NCI-H1694 (cell line): ENCODE data around the gene NUFIP1.
"Not testable (repeated sequence)": the region's sequence is repeated elsewhere in the genome, so short reads cannot be mapped to it uniquely, and the experiment has no call there.

Experiments used
- DNase-seq: peaks from one replicate; lab custom pipeline; 2025; lab: John Stamatoyannopoulos, UW

NUFIP1 gene

GRCh38 chr13:44969551-44970484, 19.5 kb downstream of the NUFIP1 start:
- peak; percentile 56 for DNase-seq

- DNase-seq, result no peak
Measured at GRCh38 chr13:44968434-44968815, 20.8 kb downstream of the NUFIP1 start.

DNA sequence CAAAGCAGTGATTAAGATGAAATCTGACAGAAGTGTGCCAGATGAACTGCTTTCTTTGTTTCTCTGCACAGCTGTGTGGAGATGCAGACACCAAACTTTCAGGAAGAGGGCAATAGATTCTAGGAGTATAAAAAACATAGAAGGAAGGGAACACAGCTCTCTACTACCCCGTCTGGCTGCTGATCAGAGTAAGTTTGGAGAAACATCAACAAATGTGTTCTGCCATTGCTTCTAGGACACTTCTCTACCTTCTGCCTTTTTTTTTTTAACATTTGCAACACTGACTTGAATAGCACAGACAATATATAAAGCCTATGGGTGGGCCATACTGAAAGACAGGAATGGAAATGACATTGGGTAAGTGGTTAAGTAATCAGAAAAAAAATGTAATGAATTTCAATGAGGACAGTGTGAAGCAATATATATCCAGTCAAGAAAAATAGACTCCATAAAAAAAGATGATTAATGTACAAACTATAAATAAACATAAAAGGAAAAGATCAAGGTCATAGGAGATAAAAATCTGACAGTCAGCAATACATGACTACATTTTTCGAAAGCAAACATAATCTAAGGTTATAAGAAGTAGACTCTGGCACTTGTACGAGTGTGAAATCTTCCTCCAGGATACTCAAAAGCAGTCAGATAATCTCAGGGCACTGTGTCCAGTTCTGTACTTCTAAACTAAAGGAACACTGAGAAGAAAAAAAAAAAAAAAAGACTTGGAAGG, 21.4 kb downstream of the NUFIP1 start:
- DNase-seq, result no peak

DNA sequence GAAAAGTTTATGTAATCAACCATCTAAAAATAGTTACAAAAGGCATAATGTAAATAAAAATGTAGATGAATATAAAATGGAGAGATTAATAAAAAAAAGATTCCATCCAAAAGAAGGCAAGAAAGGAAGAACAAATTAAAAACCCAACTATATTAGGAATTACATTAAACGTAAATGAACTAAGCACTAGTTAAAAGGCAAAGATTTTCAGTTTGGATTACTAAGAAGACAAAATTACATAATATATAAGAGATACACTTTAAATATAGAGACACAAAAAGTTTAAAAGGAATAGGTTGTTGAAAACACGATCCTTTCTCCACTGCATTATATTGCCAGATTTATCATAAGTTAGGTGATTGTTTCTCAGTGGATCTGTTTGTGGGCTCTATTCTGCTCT, 27.3 kb downstream of the NUFIP1 start:
- DNase-seq, result no peak

GRCh38 chr13:44955406-44955805, 33.9 kb downstream of the NUFIP1 start:
- DNase-seq, result no peak

DNA sequence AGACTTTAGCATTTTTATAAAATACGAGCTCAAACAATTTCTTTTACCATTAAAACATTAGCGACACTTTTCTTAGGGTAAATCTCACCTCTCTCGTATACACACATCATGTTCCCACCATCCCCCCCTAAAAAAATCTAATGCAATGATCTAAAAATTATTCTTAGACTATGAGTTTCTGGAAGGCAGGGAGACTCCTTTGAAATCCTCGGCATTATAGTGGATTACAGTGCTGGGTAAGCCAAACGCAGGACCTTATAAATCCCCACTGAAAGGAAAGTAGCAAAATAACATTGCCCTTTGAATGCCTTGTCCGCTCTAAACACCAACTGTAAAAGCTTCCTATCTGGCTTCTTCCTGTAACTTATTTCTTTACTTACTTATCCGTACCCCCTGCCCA, 35.0 kb downstream of the NUFIP1 start:
- no peak for DNase-seq

- no peak for DNase-seq
Measured at GRCh38 chr13:44952671-44953070, 36.6 kb downstream of the NUFIP1 start.

DNA sequence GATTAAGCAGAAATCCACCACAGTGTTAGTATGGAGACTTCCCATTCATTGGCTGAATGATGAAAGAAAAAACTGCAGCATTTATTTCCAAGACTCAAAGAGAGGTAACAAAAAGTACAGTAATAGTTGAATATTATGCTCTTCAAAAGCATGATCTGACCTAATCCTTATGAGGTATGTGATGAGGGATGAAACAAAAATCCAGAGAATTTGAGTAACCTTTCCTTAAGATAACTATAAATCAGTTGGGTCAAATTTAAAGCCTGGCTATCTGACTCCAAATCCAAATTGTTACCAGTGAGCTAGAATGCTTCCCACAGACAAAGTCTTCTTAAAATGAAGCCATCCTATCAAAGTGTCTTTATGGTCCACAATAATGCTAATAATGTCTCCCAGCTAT, 38.1 kb downstream of the NUFIP1 start:
- no peak for DNase-seq

DNA sequence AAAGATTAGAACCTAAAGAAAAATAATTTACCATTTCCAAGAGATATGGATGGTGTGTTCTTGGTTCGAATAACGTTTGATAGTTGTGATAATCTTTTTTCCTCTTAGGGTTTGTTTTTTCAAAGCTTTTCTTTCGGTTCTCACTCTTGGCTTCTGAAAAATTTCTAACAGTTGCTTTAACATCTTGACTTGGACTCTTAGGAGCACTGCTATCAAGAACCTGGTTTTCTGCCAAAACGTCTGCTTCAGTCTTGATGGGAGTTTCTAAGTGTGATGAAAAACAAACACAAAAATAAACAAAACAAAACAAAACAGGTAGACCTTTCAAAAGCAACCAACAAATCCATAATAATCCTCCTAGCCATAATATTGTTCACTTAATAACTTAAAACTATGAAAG, 45.9 kb downstream of the NUFIP1 start:
- not testable (repeated sequence) for DNase-seq

GRCh38 chr13:44938854-44939253, 50.4 kb downstream of the NUFIP1 start:
- no peak for DNase-seq

DNA sequence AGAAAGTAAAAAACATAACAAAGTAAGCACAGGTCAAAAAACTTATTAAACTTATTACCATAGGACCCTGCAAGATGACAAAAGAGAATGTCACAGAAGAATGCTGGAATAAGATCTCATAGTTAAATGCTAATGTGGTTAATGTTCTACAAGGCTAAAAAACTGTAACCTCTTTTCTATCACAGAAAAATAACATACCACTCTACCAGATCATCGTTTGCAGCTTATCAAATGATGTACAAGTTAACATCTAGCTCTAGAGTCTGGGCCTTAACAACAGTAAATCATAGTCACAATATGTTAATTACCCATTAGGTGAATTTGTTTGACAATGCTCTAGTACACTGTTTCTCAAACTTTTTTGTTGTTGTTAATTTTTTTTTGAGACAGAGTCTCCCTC, 53.0 kb downstream of the NUFIP1 start:
- no peak for DNase-seq

DNA sequence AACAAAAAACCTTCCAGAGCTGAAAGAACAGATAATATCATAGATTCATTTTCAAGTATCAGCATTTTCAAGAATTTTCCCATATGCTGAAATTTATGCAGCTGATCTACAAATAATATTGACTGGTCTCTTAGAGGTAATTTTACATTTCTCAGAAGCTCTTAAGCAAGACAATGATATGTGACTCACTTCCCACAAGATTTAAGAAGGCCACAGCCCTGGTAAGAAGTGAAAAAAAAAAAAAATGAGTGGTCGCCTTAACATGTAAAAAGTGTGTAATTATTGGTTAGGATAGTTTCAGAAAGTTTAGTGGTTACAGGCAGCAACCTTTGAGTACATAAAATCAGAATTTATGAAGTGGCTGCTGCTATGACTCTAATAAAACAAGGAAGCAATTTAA, 54.5 kb downstream of the NUFIP1 start:
- no peak for DNase-seq

- DNase-seq, result no peak
Measured at GRCh38 chr13:44932850-44933251, 56.4 kb downstream of the NUFIP1 start.

DNA sequence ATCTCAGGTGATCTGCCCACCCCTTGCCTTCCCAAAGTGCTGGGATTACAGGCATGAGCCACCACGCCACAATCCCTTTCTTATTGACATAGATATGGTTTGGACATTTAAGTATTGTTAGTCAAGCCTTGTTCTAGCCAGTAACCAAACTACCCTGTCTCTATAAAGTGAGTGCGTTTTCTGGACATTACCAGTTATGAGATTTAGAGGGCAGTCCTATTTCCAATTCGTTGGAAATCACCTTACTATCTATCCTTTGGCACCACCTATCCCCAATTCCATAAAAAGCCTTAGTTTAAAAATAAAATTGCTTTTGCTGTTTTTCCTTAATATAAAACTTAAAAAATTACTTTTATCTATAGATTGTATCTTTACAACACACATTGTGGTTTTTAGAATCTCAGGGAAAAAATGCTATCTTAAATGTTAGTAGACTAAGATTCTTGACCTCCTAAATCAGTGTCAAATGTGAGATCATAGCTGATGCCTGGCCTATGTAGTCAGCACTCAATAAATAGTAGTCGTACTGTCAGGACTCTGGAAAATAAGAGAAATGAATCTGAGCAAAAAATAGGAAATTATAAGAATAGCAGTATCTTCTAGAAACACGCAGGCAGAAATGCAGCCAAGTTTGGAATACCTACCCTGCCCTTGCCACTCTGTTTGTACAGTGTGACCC, 57.0 kb downstream of the NUFIP1 start:
- no peak for DNase-seq

DNA sequence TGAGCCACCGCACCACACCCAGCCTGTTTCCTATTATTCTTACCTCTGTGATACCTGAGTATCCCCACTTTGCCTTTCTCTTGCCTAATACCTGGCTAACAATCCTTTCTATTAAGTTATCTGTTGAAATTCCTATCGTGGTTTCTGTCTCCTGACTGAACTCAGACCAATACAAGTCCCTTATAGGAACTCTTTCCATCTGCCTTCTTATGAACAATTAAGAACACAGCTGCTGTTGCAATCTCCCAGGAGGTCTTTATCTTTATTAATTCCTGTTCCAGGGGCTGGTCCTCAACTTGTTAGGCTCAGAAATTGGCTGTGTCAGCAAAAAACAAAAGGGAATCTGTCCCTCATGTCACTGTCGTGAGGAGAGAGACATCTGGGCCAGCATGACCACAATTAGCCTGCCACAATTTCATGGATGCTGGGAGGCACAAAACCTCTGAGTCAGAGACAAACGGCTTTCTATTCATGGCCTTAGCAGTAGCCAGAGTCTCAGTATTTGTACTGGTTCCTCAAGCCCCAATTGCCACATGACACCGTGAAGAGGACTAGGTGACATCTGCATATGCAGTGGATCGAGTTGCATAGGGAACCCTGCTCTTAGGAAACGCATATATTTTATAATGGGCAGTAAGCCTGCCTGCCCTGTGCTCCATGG, 58.2 kb downstream of the NUFIP1 start:
- DNase-seq, result no peak

GRCh38 chr13:44930280-44930679, 59.0 kb downstream of the NUFIP1 start:
- DNase-seq, result no peak

- DNase-seq, result no peak
Measured at GRCh38 chr13:44929692-44930091, 59.6 kb downstream of the NUFIP1 start.

- DNase-seq, result no peak
Measured at GRCh38 chr13:44927968-44928367, 61.3 kb downstream of the NUFIP1 start.

DNA sequence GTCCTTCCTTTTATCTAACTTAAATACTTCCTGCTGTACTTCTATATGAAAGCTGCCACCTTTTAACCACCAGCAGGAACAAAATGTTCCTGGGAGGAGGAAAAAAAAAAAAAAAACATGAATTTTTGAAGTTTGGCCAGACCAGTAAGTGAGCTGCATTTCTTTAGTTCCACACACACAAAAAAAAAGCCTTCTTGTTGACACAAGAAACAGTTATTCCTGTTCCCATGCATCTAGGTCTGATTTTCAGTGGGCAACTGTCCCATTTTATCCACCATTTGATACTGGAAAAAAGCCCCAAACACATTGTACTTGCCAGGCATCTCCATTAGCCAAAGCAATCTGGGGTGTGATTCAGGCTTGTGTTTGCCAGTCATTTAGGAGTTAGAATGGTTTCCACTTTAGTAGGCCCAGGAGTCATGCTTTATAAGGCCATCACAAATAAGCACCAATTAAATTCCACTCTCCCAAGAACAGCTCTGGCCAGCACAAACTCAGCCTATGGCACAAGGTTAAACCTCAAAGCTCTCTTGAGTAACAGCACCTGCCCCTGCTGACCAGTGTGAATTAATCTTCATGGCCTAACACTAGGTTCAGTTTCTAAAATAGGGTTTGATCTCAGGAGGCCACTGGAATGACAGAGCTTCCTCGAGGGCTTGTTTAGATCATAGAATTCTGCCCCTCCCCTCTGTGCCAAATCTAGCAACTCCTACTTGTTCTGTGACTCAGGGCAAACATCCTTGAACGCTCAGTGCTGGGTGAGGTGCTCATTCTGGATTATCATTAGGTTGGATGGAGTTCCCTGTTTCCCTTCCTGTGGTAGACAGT, 67.1 kb downstream of the NUFIP1 start:
- DNase-seq, result no peak

DNA sequence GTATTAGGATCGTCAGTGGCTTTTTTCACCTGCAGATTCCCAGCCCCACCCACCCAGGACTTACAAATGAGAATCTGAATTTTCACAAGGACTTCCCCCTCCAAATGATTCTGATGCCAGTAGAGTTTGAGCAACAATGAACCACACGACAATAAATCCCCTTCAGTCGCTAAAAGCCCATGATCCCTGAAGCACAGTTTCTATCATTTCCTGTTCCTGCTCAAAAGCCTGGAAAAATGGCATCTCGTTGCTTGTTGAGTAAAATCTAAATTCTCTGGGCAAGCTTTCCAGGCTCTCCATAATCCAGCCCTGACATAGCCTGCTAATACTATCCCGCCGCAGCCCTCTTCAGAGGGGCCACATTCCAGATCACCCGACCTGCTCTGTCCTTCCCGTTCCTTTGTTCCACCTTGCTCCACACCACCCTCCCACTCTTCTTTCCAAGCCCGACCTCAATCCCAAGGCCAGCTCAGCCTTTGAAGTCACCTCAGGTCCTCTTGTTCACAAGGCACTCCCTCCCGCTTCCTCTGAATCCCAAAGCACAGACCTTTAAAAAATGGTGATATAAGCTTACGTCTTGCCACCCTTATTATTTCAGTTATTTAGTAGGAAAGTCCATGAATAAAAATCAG, 67.9 kb downstream of the NUFIP1 start:
- no peak for DNase-seq

GRCh38 chr13:44920013-44920412, 69.3 kb downstream of the NUFIP1 start:
- no peak for DNase-seq
